ENCODE data around the gene IL17D. TPM values are rescaled to one million over a fixed set of nuclear protein-coding genes. Genes with fewer than 3 reads are reported as not detected.

IL17D gene, protein sequence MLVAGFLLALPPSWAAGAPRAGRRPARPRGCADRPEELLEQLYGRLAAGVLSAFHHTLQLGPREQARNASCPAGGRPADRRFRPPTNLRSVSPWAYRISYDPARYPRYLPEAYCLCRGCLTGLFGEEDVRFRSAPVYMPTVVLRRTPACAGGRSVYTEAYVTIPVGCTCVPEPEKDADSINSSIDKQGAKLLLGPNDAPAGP
- total RNA-seq, result 1 to 10 TPM in 2 of 4 donors, not detected in 2; 1.1 to 1.4 TPM

DNA sequence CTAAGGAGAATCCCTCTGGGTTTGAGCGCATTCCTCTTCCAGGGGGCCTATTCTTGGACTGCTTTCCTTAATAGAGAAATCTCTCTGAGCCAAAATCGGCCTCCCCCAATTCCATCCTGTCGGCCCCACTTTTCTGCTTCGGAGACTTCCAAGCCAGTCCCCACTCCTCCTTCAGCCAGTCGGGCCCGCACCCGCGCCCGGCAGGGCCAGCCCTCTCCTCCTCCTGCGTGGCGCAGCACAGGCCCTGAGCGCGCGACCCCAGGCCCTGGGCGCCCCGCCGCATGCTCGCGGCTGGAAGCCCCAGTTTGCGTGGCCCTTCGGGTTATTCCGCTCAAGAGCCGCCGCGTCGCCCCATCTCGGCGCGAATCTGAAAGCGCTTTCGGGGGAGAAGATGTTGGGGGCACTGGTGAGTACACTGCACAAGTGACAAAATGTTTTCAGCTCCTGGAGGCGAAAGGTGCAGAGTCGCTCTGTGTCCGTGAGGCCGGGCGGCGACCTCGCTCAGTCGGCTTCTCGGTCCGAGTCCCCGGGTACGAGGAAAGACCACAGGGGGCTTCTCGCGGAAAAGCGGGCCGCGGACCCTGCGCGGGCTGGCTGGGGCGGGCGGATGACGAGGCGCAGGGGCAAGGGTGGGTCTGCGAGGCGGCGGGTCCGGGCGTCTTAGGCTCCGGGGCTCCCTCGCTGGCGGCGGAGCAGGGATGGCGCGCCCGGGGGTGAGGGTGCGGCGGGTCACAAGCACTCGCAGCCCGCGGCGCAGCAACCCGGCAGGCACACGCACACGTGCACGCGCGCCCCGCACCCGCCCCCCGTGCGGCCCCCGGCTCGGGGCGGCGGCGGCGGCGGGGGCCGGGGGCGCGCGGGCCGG lies at the start of gene IL17D:
Gene IL17D, plus strand, starts transcription at position 785 of the 865 bp plus-strand sequence. CDS start 303 bp downstream, outside the sequence.
- Histone ChIP-seq H3K27me3 (peaks cover 25% of the 10 kb centered on the region), H3K36me3 (no peaks in the 10 kb centered on the region), H3K4me3 (peak within 1 kb of the TSS; percentile 56 to 85 (median 63)), H3K9me3 (no peaks in the 10 kb centered on the region), H3K27ac (peak within 1 kb of the TSS; percentile 65 to 75 (median 72)), H3K4me1 (peaks cover 0 to 16% (median 12%) of the 10 kb centered on the region in 4 donors)
- WGBS, 2 donors (ENCODE audit: low coverage in 1 of 2), result 1 to 3% methylated on average over 6 to 56 of the region's 94 CpGs
- DNase-seq, result peak; percentile 43
- no peak for TF ChIP-seq POLR2AphosphoS5 (IDR thresholded peaks at IDR 0.05)
- TF ChIP-seq, protein P1, sequence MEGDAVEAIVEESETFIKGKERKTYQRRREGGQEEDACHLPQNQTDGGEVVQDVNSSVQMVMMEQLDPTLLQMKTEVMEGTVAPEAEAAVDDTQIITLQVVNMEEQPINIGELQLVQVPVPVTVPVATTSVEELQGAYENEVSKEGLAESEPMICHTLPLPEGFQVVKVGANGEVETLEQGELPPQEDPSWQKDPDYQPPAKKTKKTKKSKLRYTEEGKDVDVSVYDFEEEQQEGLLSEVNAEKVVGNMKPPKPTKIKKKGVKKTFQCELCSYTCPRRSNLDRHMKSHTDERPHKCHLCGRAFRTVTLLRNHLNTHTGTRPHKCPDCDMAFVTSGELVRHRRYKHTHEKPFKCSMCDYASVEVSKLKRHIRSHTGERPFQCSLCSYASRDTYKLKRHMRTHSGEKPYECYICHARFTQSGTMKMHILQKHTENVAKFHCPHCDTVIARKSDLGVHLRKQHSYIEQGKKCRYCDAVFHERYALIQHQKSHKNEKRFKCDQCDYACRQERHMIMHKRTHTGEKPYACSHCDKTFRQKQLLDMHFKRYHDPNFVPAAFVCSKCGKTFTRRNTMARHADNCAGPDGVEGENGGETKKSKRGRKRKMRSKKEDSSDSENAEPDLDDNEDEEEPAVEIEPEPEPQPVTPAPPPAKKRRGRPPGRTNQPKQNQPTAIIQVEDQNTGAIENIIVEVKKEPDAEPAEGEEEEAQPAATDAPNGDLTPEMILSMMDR (IDR thresholded peaks at IDR 0.05), result peak in 1 of 5 experiments; percentile 17
- no peak for TF ChIP-seq POLR2A (IDR thresholded peaks at IDR 0.05)
- TF ChIP-seq EP300 (IDR thresholded peaks at IDR 0.05; ENCODE audit: low read depth), result no peak
- in situ Hi-C loops (cut with MboI; ENCODE audit: low pct_ligation_motif_present in 1 of 4, low pct_unique_long_range_greater_than_20kb in 1 of 4, low sequenced_read_pairs in 3 of 4) (loop anchor here in 3 of 4 donors (10.0 to 25.0 kb wide), 5 partner anchors 109 to 384 kb away; partner anchors contain the start of gene XPO4 (in 2 of the 3)), intact Hi-C loops (cut with DNase I; ENCODE audit: low total_unique reads) (no loop called here)

DNA sequence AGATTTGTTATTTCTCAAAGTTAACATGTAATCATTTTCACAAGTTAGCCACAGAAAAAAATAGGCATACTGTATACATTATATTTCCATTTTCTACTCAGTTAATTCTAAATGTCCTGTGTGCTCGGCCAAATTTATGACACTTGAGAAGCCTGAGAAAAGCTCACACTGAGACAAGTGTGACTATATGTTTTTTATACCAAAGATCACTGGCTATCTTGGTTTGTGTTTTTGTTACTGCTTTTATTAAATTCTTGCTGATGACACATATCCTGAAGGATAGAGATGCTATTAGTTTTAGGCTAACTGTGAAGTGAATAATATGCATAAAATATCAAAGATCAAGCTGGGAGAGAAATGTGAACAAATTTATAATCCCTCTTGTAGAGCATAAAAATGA lies 49.3 kb upstream of the IL17D start:
- Histone ChIP-seq H3K27ac (no peak overlapping the region), H3K9me3 (no peaks in the 10 kb centered on the region), H3K4me3 (no peak overlapping the region), H3K36me3 (peaks cover 0 to 2% (median 0%) of the 10 kb centered on the region in 4 donors), H3K27me3 (no peaks in the 10 kb centered on the region), H3K4me1 (no peaks in the 10 kb centered on the region)
- in situ Hi-C loops (cut with MboI; ENCODE audit: low pct_ligation_motif_present in 1 of 4, low pct_unique_long_range_greater_than_20kb in 1 of 4, low sequenced_read_pairs in 3 of 4) (no loop called here), intact Hi-C loops (cut with DNase I; ENCODE audit: low total_unique reads) (no loop called here)
- TF ChIP-seq, protein P1 (IDR thresholded peaks at IDR 0.05), result no peak
- TF ChIP-seq EP300 (IDR thresholded peaks at IDR 0.05; ENCODE audit: low read depth) (no peak), POLR2AphosphoS5 (IDR thresholded peaks at IDR 0.05) (no peak), POLR2A (IDR thresholded peaks at IDR 0.05) (no peak)
- no peak for DNase-seq
- WGBS, 2 donors (ENCODE audit: low coverage in 1 of 2), result 93 to 94% methylated on average over 1 of the region's 1 CpG

DNA sequence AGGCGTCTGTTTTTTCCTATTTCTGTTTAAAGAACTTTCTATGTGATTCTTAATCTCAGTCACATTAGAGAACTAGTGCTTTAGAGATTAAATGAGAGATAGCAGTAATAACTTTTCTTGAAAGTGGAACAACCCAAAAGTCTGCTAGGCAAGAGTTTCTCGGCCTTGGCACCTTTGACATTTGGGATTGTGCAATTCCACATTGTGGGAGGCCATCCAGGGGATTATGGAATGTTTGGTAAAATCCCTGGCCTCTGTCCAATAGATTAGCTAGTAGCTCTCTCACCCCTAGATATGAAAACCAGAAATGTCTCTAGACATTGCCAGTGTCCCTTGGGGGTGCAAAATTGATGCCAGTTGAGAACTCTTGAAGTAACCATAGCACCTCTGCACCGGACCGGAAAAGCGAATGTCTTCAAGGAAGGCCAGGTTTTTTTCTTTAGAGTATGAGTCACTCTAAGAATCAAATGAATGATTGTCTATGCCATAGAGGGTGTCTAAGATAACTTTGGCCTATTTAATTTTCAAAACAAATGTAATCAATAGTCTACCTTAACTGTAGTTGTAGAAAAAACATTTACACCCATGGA lies 45.0 kb upstream of the IL17D start:
- Histone ChIP-seq H3K27me3 (no peaks in the 10 kb centered on the region), H3K36me3 (peaks cover 0 to 5% (median 2%) of the 10 kb centered on the region in 4 donors), H3K27ac (no peak overlapping the region), H3K4me1 (no peaks in the 10 kb centered on the region), H3K4me3 (no peak overlapping the region), H3K9me3 (no peaks in the 10 kb centered on the region)
- intact Hi-C loops (cut with DNase I; ENCODE audit: low total_unique reads), result no loop called here
- in situ Hi-C loops (cut with MboI; ENCODE audit: low pct_ligation_motif_present in 1 of 4, low pct_unique_long_range_greater_than_20kb in 1 of 4, low sequenced_read_pairs in 3 of 4), result no loop called here
- no peak for DNase-seq
- TF ChIP-seq, protein P1 (IDR thresholded peaks at IDR 0.05), result no peak
- no peak for TF ChIP-seq EP300 (IDR thresholded peaks at IDR 0.05; ENCODE audit: low read depth)
- TF ChIP-seq POLR2A (IDR thresholded peaks at IDR 0.05), result no peak
- no peak for TF ChIP-seq POLR2AphosphoS5 (IDR thresholded peaks at IDR 0.05)
- WGBS, 2 donors (ENCODE audit: low coverage in 1 of 2), result 84 to 86% methylated on average over 2 to 5 of the region's 5 CpGs

DNA sequence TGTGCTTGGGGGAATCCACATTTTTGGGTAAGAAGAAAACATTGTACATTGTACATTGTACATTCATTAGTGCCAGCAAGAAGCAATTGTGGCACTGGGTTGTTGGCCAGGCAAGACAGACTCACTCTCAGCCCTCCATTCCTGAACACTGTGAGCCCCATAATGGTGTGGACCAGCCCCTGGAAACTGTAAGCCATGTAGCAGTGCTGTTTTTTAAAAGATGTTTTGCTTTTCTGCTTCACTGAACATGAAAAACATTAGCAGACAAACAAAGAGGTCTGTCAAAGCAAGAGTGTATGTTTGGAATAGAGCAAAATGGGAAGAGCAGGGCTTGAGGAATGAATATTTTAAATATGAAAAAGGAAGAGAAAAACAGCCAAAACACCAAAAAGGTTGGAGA lies 39.1 kb upstream of the IL17D start:
- DNase-seq, result no peak
- Histone ChIP-seq H3K4me3 (no peak overlapping the region), H3K9me3 (no peaks in the 10 kb centered on the region), H3K4me1 (no peaks in the 10 kb centered on the region), H3K27ac (no peak overlapping the region), H3K36me3 (peaks cover 0 to 3% (median under 1%) of the 10 kb centered on the region in 4 donors), H3K27me3 (no peaks in the 10 kb centered on the region)
- in situ Hi-C loops (cut with MboI; ENCODE audit: low pct_ligation_motif_present in 1 of 4, low pct_unique_long_range_greater_than_20kb in 1 of 4, low sequenced_read_pairs in 3 of 4), result no loop called here
- TF ChIP-seq EP300 (IDR thresholded peaks at IDR 0.05; ENCODE audit: low read depth) (no peak), POLR2A (IDR thresholded peaks at IDR 0.05) (no peak), POLR2AphosphoS5 (IDR thresholded peaks at IDR 0.05) (no peak)
- TF ChIP-seq, protein P1 (IDR thresholded peaks at IDR 0.05), result no peak
- intact Hi-C loops (cut with DNase I; ENCODE audit: low total_unique reads), result no loop called here

Data from transverse colon (tissue), 4 donors.